A549 (cell line): ENCODE measurements around the gene RPA1. TPM values are rescaled to one million over a fixed set of nuclear protein-coding genes. Genes with fewer than 3 reads are reported as not detected.

Experiments used
- ATAC-seq, 2 experiments: fragments of 200-7000 bp in 1 of 2; fragments of >200 bp in 1 of 2; cut with Nextera tagmentation in 1 of 2; cut with Tn5 transposase in 1 of 2; 3 replicates each; pipeline versions ENCODE4 v1.8.0 to v1.9.1; 2018 to 2020; ENCODE audit warnings: mild to moderate bottlenecking in 1 of 2, moderate library complexity in 1 of 2
- CTCF ChIA-PET: fragments of 300-600 bp; sonication (Branson Sonifier 250); formaldehyde crosslinking; extraction: SDS; loops from one replicate; lab custom pipeline; 2021; ENCODE audit warnings: antibody characterized with exemption, inconsistent platforms; lab: Yijun Ruan, JAX
- POLR2A ChIA-PET: fragments of 350-600 bp; formaldehyde crosslinking; extraction: SDS; loops from one replicate; lab custom pipeline; 2021; ENCODE audit warnings: antibody characterized with exemption, inconsistent platforms; lab: Yijun Ruan, JAX
- DNase-seq, 2 experiments: peaks; one replicate each; pipeline versions ENCODE4 v3.0.0 to v3.0.0-alpha.2; 2011 to 2016; ENCODE audit warnings: low read depth in 1 of 2, low spot score in 1 of 2
- FAIRE-seq: peaks from 2 replicates; lab custom pipeline; 2011; peaks lifted over from hg19 to GRCh38; lab: Jason Lieb, UNC
- H3K27ac ChIP-seq, 2 experiments: fragments of >200 bp; sonication (Bioruptor Twin); formaldehyde crosslinking; 3 replicates each; pipeline ENCODE4 v1.5.1; 2016 to 2017
- H3K4me1 ChIP-seq: fragments of >200 bp; sonication (Bioruptor Twin); formaldehyde crosslinking; 3 replicates; pipeline ENCODE4 v1.6.1; 2016
- H3K4me2 ChIP-seq: fragments of >200 bp; sonication (Bioruptor Twin); formaldehyde crosslinking; 3 replicates; pipeline ENCODE4 v1.6.1; 2016
- H3K4me3 ChIP-seq: fragments of >200 bp; sonication (Bioruptor Twin); formaldehyde crosslinking; 3 replicates; pipeline ENCODE4 v1.5.1; 2016
- H3K9me3 ChIP-seq: fragments of >200 bp; sonication (Bioruptor Twin); formaldehyde crosslinking; 3 replicates; pipeline ENCODE4 v1.6.1; 2016
- BHLHE40 ChIP-seq: IDR thresholded peaks from 2 replicates; pipeline ENCODE4 v1.6.1; 2012; ENCODE audit warnings: low read depth, low read length, inconsistent platforms
- EP300 ChIP-seq, 2 experiments: fragments of >200 bp; sonication (Bioruptor Twin); formaldehyde crosslinking; IDR thresholded peaks; 2 replicates in 1 of 2; 3 replicates in 1 of 2; pipeline ENCODE4 v1.6.1; 2016 to 2017
- FOSB ChIP-seq: fragments of 250-450 bp; sonication (Bioruptor Pico); IDR thresholded peaks from 2 replicates; pipeline ENCODE4 v1.5.0; 2020; ENCODE audit warnings: mild to moderate bottlenecking, moderate library complexity
- FOSL2 ChIP-seq, 2 experiments: fragments of 450-650 bp in 1 of 2; fragments of >200 bp in 1 of 2; sonication (Bioruptor Twin) in 1 of 2; formaldehyde crosslinking; IDR thresholded peaks; 2 replicates each; pipeline versions ENCODE4 v1.5.0 to v1.6.1; 2016 to 2020; ENCODE audit warnings: mild to moderate bottlenecking in 1 of 2, moderate library complexity in 1 of 2
- GATA3 ChIP-seq: IDR thresholded peaks from 2 replicates; pipeline ENCODE4 v1.6.1; 2012; ENCODE audit warnings: borderline replicate concordance
- HDAC2 ChIP-seq: fragments of 200-600 bp; sonication (generic); IDR thresholded peaks from 2 replicates; pipeline ENCODE4 v1.6.1; 2016
- HES2 ChIP-seq: fragments of >200 bp; sonication (Bioruptor Twin); formaldehyde crosslinking; IDR thresholded peaks from 2 replicates; pipeline ENCODE4 v1.6.1; 2016
- HEYL ChIP-seq: fragments of 250-450 bp; sonication (Bioruptor Pico); IDR thresholded peaks from 2 replicates; pipeline ENCODE4 v1.8.0; 2021; ENCODE audit warnings: mild to moderate bottlenecking, moderate library complexity
- HOXB13 ChIP-seq: fragments of 250-450 bp; sonication (Bioruptor Pico); IDR thresholded peaks from 2 replicates; pipeline ENCODE4 v1.5.0; 2020; ENCODE audit warnings: low read depth, mild to moderate bottlenecking, moderate library complexity
- JUN ChIP-seq, 2 experiments: fragments of >200 bp; sonication (Bioruptor Twin); formaldehyde crosslinking; IDR thresholded peaks; 2 replicates in 1 of 2; 3 replicates in 1 of 2; pipeline ENCODE4 v1.6.1; 2016 to 2017
- KDM1A ChIP-seq: fragments of 200-600 bp; sonication (generic); IDR thresholded peaks from 2 replicates; pipeline ENCODE4 v1.6.1; 2016; ENCODE audit warnings: low read depth, mild to moderate bottlenecking
- NPAS2 ChIP-seq: fragments of 250-450 bp; sonication (Bioruptor Pico); IDR thresholded peaks from 2 replicates; pipeline ENCODE4 v1.8.0; 2022; ENCODE audit warnings: mild to moderate bottlenecking, moderate library complexity, borderline replicate concordance
- NR3C1 ChIP-seq: fragments of >200 bp; sonication (Bioruptor Twin); formaldehyde crosslinking; IDR thresholded peaks from 3 replicates; pipeline ENCODE4 v1.6.1; 2017
- PHF8 ChIP-seq: fragments of 200-600 bp; sonication (generic); IDR thresholded peaks from 2 replicates; pipeline ENCODE4 v1.6.1; 2016; ENCODE audit warnings: low read depth, mild to moderate bottlenecking, antibody characterized with exemption, moderate library complexity, borderline replicate concordance
- POLR2A ChIP-seq: IDR thresholded peaks from 2 replicates; pipeline ENCODE4 v1.6.1; 2012; ENCODE audit warnings: mild to moderate bottlenecking, low read length
- RAD21 ChIP-seq, 2 experiments: fragments of >200 bp in 1 of 2; sonication (Bioruptor Twin) in 1 of 2; formaldehyde crosslinking in 1 of 2; IDR thresholded peaks in 1 of 2; conservative IDR thresholded peaks in 1 of 2; 2 replicates in 1 of 2; 3 replicates in 1 of 2; pipeline ENCODE4 v1.6.1; 2012 to 2018; ENCODE audit warnings: inconsistent platforms in 1 of 2
- RARB ChIP-seq: fragments of 250-450 bp; sonication (Bioruptor Pico); IDR thresholded peaks from 2 replicates; pipeline ENCODE4 v1.8.0; 2021; ENCODE audit warnings: mild to moderate bottlenecking, moderate library complexity
- RCOR1 ChIP-seq: fragments of 150-350 bp; IDR thresholded peaks from 2 replicates; pipeline ENCODE4 v1.6.1; 2014; ENCODE audit warnings: antibody characterized with exemption, low read length, low read depth
- RFX5 ChIP-seq: fragments of 450-650 bp; IDR thresholded peaks from 2 replicates; pipeline ENCODE4 v1.7.1; 2014; ENCODE audit warnings: antibody characterized with exemption, mild to moderate bottlenecking, moderate library complexity
- SMC3 ChIP-seq: fragments of >200 bp; sonication (Bioruptor Twin); formaldehyde crosslinking; IDR thresholded peaks from 3 replicates; pipeline ENCODE4 v1.6.1; 2018; ENCODE audit warnings: inconsistent platforms
- SREBF2 ChIP-seq: fragments of 450-650 bp; IDR thresholded peaks from 2 replicates; pipeline ENCODE4 v1.6.1; 2014; ENCODE audit warnings: mild to moderate bottlenecking, moderate library complexity
- TFCP2L1 ChIP-seq: fragments of 250-450 bp; sonication (Bioruptor Pico); IDR thresholded peaks from 2 replicates; pipeline ENCODE4 v1.5.0; 2021; ENCODE audit warnings: mild to moderate bottlenecking
- ZSCAN20 ChIP-seq: fragments of 250-450 bp; sonication (Bioruptor Pico); IDR thresholded peaks from 2 replicates; pipeline ENCODE4 v1.8.0; 2022; ENCODE audit warnings: mild to moderate bottlenecking, moderate library complexity
- WGBS: methylation state at CpG from one replicate; pipeline ENCODE4 v1.1.6; 2017; ENCODE audit errors: missing lambda C conversion rate; 5-methylcytosine and 5-hydroxymethylcytosine counted together
- polyA plus RNA-seq, 4 experiments: library from polyadenylated mRNA; depleted of rRNA in 3 of 4; stranded (reverse); fragments of >200 nt; fragmentation: RNase III in 1 of 4; extraction: RNeasy Plus Mini Kit Qiagen cat#74134 plus additional on column Dnase treatment in 1 of 4; gene quantifications; 2 replicates in 3 of 4; 3 replicates in 1 of 4; pipeline ENCODE4 v1.2.3, GENCODE V29; 2011 to 2017
- TF ChIP-seq, protein P1 (sequence below): IDR thresholded peaks from 2 replicates; pipeline ENCODE4 v1.6.1; 2012
- TF ChIP-seq, protein P2 (sequence below): IDR thresholded peaks from 2 replicates; pipeline ENCODE4 v1.6.1; 2012; ENCODE audit warnings: low read depth, borderline replicate concordance

The RPA1 gene
- polyA plus RNA-seq, 2 of the 4 experiments (the other 2 are of a cell fraction), result 72.2 to 136 TPM

GRCh38 chr17:1947743-1948516 is 118.1 kb downstream of the RPA1 start:
- ChIA-PET CTCF (interaction anchor here (1.1 to 1.4 kb wide), 2 partner anchors 17 to 78 kb away, joined by 4 to 6 read pairs; partner anchors contain the start of gene RTN4RL1), POLR2A (no interaction called here)
- no peak for ATAC-seq

DNA sequence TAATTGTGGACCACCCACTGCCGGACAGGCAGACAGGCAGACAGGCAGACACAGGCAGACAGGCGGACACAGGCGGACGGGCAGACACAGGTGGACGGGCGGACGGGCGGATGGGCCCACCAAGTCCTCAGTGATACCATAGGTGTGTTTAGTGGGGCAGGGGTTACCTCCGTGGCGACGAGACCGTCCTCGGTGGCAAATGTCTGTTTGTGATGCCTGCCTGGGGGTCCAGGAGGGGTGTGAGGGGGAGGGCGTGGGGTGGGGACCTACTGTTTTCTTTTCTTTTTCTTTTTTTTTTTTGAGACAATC is 118.7 kb downstream of the RPA1 start:
- ChIA-PET CTCF (interaction anchor here (1.1 to 1.4 kb wide), 2 partner anchors 17 to 77 kb away, joined by 4 to 6 read pairs; partner anchors contain the start of gene RTN4RL1), POLR2A (no interaction called here)
- Histone ChIP-seq H3K4me1 (no peaks in the 10 kb centered on the region), H3K27ac (no peak overlapping the region), H3K4me2 (no peak overlapping the region), H3K9me3 (no peaks in the 10 kb centered on the region), H3K4me3 (no peak overlapping the region)
- DNase-seq, result no peak
- FAIRE-seq, result no peak
- ATAC-seq, result no peak
- WGBS, result 86% methylated on average over 14 of the region's 14 CpGs
- TF ChIP-seq FOSL2 (IDR thresholded peaks at IDR 0.05) (no peak), FOSL2 (CRISPR knock-in tag; IDR thresholded peaks at IDR 0.05) (no peak), SMC3 (no peak), BHLHE40 (no peak), NR3C1 (no peak), NPAS2 (CRISPR knock-in tag) (no peak), POLR2A (no peak), HOXB13 (CRISPR knock-in tag) (no peak), HEYL (CRISPR knock-in tag) (no peak), EP300 (IDR thresholded peaks at IDR 0.05) (no peak), RCOR1 (no peak), RAD21 (conservative IDR thresholded peaks at IDR 0.05 in 1 of 2, IDR thresholded peaks at IDR 0.05 in 1 of 2) (no peak), RFX5 (no peak), PHF8 (no peak), ZSCAN20 (CRISPR knock-in tag) (no peak), HDAC2 (no peak), HES2 (no peak)

More at GRCh38 chr17:1947743-1948516, 118.1 kb downstream of the RPA1 start:
- Histone ChIP-seq H3K4me3 (no peak overlapping the region), H3K4me2 (no peak overlapping the region), H3K4me1 (no peaks in the 10 kb centered on the region), H3K27ac (no peak overlapping the region), H3K9me3 (no peaks in the 10 kb centered on the region)
- WGBS, result 87% methylated on average over 19 of the region's 22 CpGs
- FAIRE-seq (no peak), DNase-seq (no peak)
- no peak for TF ChIP-seq JUN (IDR thresholded peaks at IDR 0.05)
- TF ChIP-seq TFCP2L1 (CRISPR knock-in tag), result no peak
- no peak for TF ChIP-seq FOSB (CRISPR knock-in tag)
- TF ChIP-seq GATA3, result no peak
- TF ChIP-seq, protein P1, sequence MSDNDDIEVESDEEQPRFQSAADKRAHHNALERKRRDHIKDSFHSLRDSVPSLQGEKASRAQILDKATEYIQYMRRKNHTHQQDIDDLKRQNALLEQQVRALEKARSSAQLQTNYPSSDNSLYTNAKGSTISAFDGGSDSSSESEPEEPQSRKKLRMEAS, result no peak
- no peak for TF ChIP-seq NR3C1
- no peak for TF ChIP-seq BHLHE40
- TF ChIP-seq, protein P2, sequence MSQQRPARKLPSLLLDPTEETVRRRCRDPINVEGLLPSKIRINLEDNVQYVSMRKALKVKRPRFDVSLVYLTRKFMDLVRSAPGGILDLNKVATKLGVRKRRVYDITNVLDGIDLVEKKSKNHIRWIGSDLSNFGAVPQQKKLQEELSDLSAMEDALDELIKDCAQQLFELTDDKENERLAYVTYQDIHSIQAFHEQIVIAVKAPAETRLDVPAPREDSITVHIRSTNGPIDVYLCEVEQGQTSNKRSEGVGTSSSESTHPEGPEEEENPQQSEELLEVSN, result no peak
- no peak for TF ChIP-seq RARB
- TF ChIP-seq KDM1A, result no peak
- no peak for TF ChIP-seq SREBF2
- TF ChIP-seq SMC3, result no peak

Other genes with a start within 250 kb of the RPA1 start
- 6.0 and 7.0 TPM in 2 replicates for gene SLC43A2, start 201.2 kb upstream of the RPA1 start, polyA plus RNA-seq (2011; rRNA removed)
- gene SLC43A2, start 201.2 kb upstream of the RPA1 start, polyA plus RNA-seq (2017; fragmentation: RNase III; extraction: RNeasy Plus Mini Kit Qiagen cat#74134 plus additional on column Dnase treatment), result 3.5 to 6.0 TPM (median 5.3 TPM) in 3 replicates
- 0.09 TPM in 2 replicates for gene SCARF1, start 184.3 kb upstream of the RPA1 start, polyA plus RNA-seq (2011; rRNA removed)
- 0.21 to 0.30 TPM (median 0.30 TPM) in 3 replicates for gene SCARF1, start 184.3 kb upstream of the RPA1 start, polyA plus RNA-seq (2017; fragmentation: RNase III; extraction: RNeasy Plus Mini Kit Qiagen cat#74134 plus additional on column Dnase treatment)
- 6.4 and 8.2 TPM in 2 replicates for gene RILP, start 180.1 kb upstream of the RPA1 start, polyA plus RNA-seq (2011; rRNA removed)
- gene RILP, start 180.1 kb upstream of the RPA1 start, polyA plus RNA-seq (2017; fragmentation: RNase III; extraction: RNeasy Plus Mini Kit Qiagen cat#74134 plus additional on column Dnase treatment), result 6.5 to 6.8 TPM (median 6.6 TPM) in 3 replicates
- gene PRPF8, start 145.1 kb upstream of the RPA1 start, polyA plus RNA-seq (2011; rRNA removed), result 263 and 374 TPM in 2 replicates
- 228 to 250 TPM (median 234 TPM) in 3 replicates for gene PRPF8, start 145.1 kb upstream of the RPA1 start, polyA plus RNA-seq (2017; fragmentation: RNase III; extraction: RNeasy Plus Mini Kit Qiagen cat#74134 plus additional on column Dnase treatment)
- gene TLCD2, start 119.6 kb upstream of the RPA1 start, polyA plus RNA-seq (2011; rRNA removed), result 3.4 and 4.5 TPM in 2 replicates
- 3.1 to 3.8 TPM (median 3.5 TPM) in 3 replicates for gene TLCD2, start 119.6 kb upstream of the RPA1 start, polyA plus RNA-seq (2017; fragmentation: RNase III; extraction: RNeasy Plus Mini Kit Qiagen cat#74134 plus additional on column Dnase treatment)
- gene WDR81, start 105.3 kb upstream of the RPA1 start, polyA plus RNA-seq (2011; rRNA removed), result 4.6 and 4.9 TPM in 2 replicates
- 22.6 to 26.8 TPM (median 25.5 TPM) in 3 replicates for gene WDR81, start 105.3 kb upstream of the RPA1 start, polyA plus RNA-seq (2017; fragmentation: RNase III; extraction: RNeasy Plus Mini Kit Qiagen cat#74134 plus additional on column Dnase treatment)
- 2.1 and 2.7 TPM in 2 replicates for gene SERPINF2, start 87.1 kb upstream of the RPA1 start, polyA plus RNA-seq (2011; rRNA removed)
- gene SERPINF2, start 87.1 kb upstream of the RPA1 start, polyA plus RNA-seq (2017; fragmentation: RNase III; extraction: RNeasy Plus Mini Kit Qiagen cat#74134 plus additional on column Dnase treatment), result 2.4 to 2.9 TPM (median 2.7 TPM) in 3 replicates
- 11.5 and 13.7 TPM in 2 replicates for gene SERPINF1, start 67.9 kb upstream of the RPA1 start, polyA plus RNA-seq (2011; rRNA removed)
- 2.3 to 3.4 TPM (median 3.0 TPM) in 3 replicates for gene SERPINF1, start 67.9 kb upstream of the RPA1 start, polyA plus RNA-seq (2017; fragmentation: RNase III; extraction: RNeasy Plus Mini Kit Qiagen cat#74134 plus additional on column Dnase treatment)
- gene SMYD4, start 103 bp upstream of the RPA1 start, polyA plus RNA-seq (2011; rRNA removed), result 12.1 and 12.4 TPM in 2 replicates
- gene SMYD4, start 103 bp upstream of the RPA1 start, polyA plus RNA-seq (2017; fragmentation: RNase III; extraction: RNeasy Plus Mini Kit Qiagen cat#74134 plus additional on column Dnase treatment), result 9.8 to 11.1 TPM (median 10.4 TPM) in 3 replicates
- 0.39 and 0.46 TPM in 2 replicates for gene RTN4RL1, start 195.3 kb downstream of the RPA1 start, polyA plus RNA-seq (2011; rRNA removed)
- 1.4 to 1.8 TPM (median 1.5 TPM) in 3 replicates for gene RTN4RL1, start 195.3 kb downstream of the RPA1 start, polyA plus RNA-seq (2017; fragmentation: RNase III; extraction: RNeasy Plus Mini Kit Qiagen cat#74134 plus additional on column Dnase treatment)
- gene DPH1, start 200.1 kb downstream of the RPA1 start, polyA plus RNA-seq (2011; rRNA removed), result 25.5 and 33.0 TPM in 2 replicates
- gene DPH1, start 200.1 kb downstream of the RPA1 start, polyA plus RNA-seq (2017; fragmentation: RNase III; extraction: RNeasy Plus Mini Kit Qiagen cat#74134 plus additional on column Dnase treatment), result 33.6 to 42.4 TPM (median 34.4 TPM) in 3 replicates
- gene OVCA2, start 212.0 kb downstream of the RPA1 start, polyA plus RNA-seq (2011; rRNA removed), result 66.3 and 73.1 TPM in 2 replicates
- 54.3 to 56.6 TPM (median 54.6 TPM) in 3 replicates for gene OVCA2, start 212.0 kb downstream of the RPA1 start, polyA plus RNA-seq (2017; fragmentation: RNase III; extraction: RNeasy Plus Mini Kit Qiagen cat#74134 plus additional on column Dnase treatment)
- gene HIC1, start 225.1 kb downstream of the RPA1 start, polyA plus RNA-seq (2011; rRNA removed), result 0.13 and 0.28 TPM in 2 replicates
- gene HIC1, start 225.1 kb downstream of the RPA1 start, polyA plus RNA-seq (2017; fragmentation: RNase III; extraction: RNeasy Plus Mini Kit Qiagen cat#74134 plus additional on column Dnase treatment), result 0.70 to 1.5 TPM (median 1.3 TPM) in 3 replicates